ENCODE measurements around the gene TDRD10. TPM values are rescaled to one million over a fixed set of nuclear protein-coding genes. Genes with fewer than 3 reads are reported as not detected.

The TDRD10 gene
- total RNA-seq, 1 donor from 2014 or later = 0.31 TPM

DNA sequence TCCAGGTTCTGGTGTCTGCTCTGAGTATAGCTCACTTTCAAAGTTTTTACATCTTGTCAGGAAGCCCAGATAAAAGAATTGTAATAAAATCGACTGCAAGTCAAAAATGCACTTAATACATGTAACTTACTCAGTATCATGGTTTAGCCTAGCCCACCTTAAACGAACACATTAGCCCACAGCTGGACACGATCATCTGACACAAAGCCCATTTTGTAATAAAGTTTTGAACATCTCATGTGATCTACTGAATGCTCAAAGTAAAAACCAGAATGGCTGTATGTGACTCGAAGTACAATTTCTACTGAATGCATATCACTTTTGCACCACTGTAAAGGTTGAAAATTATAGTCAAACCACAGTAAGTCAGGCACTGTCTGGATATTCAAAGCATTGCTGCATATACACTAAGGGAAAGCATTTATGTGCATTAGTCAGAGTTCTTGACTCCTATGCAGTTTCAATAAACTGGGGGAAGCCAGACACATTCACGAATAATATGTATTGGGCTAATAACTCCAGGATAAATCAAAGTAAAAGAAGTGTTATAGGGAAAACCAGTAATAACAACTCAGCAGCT is 12.2 kb upstream of the TDRD10 start:
- TF ChIP-seq, protein P1, sequence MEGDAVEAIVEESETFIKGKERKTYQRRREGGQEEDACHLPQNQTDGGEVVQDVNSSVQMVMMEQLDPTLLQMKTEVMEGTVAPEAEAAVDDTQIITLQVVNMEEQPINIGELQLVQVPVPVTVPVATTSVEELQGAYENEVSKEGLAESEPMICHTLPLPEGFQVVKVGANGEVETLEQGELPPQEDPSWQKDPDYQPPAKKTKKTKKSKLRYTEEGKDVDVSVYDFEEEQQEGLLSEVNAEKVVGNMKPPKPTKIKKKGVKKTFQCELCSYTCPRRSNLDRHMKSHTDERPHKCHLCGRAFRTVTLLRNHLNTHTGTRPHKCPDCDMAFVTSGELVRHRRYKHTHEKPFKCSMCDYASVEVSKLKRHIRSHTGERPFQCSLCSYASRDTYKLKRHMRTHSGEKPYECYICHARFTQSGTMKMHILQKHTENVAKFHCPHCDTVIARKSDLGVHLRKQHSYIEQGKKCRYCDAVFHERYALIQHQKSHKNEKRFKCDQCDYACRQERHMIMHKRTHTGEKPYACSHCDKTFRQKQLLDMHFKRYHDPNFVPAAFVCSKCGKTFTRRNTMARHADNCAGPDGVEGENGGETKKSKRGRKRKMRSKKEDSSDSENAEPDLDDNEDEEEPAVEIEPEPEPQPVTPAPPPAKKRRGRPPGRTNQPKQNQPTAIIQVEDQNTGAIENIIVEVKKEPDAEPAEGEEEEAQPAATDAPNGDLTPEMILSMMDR (IDR thresholded peaks at IDR 0.05; ENCODE audit: unreplicated experiment) = no peak
- no peak for DNase-seq (ENCODE audit: low spot score in 2 of 2, unreplicated experiment in 2 of 2)
- H3K36me3 Mint-ChIP-seq = no peaks in the 10 kb centered on the region
- H3K27me3 Mint-ChIP-seq (ENCODE audit: low read depth) = peaks cover 32% of the 10 kb centered on the region
- peaks cover 6% of the 10 kb centered on the region for H3K4me1 Mint-ChIP-seq
- no peaks in the 10 kb centered on the region for H3K9me3 Mint-ChIP-seq
- no peak overlapping the region for H3K4me3 Mint-ChIP-seq
- H3K27ac Mint-ChIP-seq = no peak overlapping the region

DNA sequence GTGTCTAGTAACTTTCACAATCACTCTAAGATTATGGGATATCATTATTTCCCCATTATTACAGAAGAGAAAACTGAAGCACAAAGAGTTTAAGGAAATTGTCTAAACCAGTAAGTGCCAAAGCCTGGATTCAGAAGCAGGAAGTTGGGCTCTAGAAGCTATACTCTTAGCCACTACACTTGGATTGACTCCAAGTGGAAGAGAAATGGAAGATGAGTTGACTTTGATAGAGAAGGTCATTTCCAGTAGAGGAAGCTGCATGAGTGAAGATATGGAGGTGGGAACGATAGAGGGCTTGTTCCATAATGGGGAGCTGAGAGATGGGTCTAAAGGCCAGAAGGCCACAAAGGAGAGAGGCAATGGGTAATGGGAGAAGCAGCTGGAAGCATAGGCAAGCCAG is 11.7 kb upstream of the TDRD10 start:
- H3K9me3 Mint-ChIP-seq = no peaks in the 10 kb centered on the region
- H3K27me3 Mint-ChIP-seq (ENCODE audit: low read depth) = peaks cover 32% of the 10 kb centered on the region
- peaks cover 6% of the 10 kb centered on the region for H3K4me1 Mint-ChIP-seq
- DNase-seq (ENCODE audit: low spot score in 2 of 2, unreplicated experiment in 2 of 2) = no peak
- H3K36me3 Mint-ChIP-seq = no peaks in the 10 kb centered on the region
- H3K4me3 Mint-ChIP-seq = no peak overlapping the region
- H3K27ac Mint-ChIP-seq = no peak overlapping the region
- TF ChIP-seq, protein P1 (IDR thresholded peaks at IDR 0.05; ENCODE audit: unreplicated experiment) = no peak

DNA sequence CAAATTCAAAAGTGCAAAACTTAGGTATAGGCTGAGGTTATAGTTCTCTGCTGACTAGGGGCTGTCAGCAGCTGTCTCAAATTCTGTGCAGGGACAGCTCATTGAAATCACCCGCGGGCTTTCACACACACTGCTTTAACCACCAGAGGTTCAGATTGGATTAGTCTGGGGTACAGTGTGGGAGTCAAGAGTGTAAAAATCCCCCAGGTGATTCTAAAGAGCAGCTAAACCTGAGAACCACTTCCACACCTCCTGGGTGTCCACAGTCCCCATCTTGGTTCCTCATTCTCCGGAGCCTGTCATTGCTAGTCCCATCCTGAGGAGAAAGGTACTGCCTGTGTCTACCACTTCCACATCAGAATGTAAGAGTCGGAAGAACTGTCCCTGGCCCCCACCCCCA is 9.9 kb upstream of the TDRD10 start:
- H3K9me3 Mint-ChIP-seq = no peaks in the 10 kb centered on the region

DNA sequence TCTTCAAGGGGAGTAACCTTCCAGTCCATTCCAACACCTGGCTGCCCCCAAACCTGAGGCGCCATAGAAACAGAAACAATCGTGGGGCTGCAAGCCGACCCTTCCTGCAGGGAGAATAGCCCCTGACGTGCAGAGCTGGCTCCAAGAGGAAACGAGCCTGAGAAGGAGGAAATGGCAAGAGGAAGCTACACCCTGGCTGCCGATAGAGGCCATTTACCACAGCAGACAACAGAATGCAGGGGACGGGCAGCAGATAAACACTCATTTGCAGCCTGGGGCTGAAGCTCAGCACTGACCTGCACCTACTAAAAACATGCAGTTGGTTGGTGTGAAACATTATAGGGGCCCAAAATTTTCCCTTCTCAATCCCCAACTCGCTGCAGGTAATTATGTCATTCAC is 8.7 kb upstream of the TDRD10 start:
- Mint-ChIP-seq H3K9me3 (no peaks in the 10 kb centered on the region), H3K36me3 (no peaks in the 10 kb centered on the region), H3K27me3 (ENCODE audit: low read depth) (peaks cover 44% of the 10 kb centered on the region), H3K4me1 (peaks cover 11% of the 10 kb centered on the region), H3K4me3 (no peak overlapping the region), H3K27ac (no peak overlapping the region)
- DNase-seq (ENCODE audit: low spot score in 2 of 2, unreplicated experiment in 2 of 2) = no peak
- TF ChIP-seq, protein P1 (IDR thresholded peaks at IDR 0.05; ENCODE audit: unreplicated experiment) = no peak

More for the DNA sequence above, 9.9 kb upstream of the TDRD10 start:
- TF ChIP-seq, protein P1 (IDR thresholded peaks at IDR 0.05; ENCODE audit: unreplicated experiment) = no peak
- no peak overlapping the region for H3K27ac Mint-ChIP-seq
- H3K4me1 Mint-ChIP-seq = peaks cover 9% of the 10 kb centered on the region
- DNase-seq (ENCODE audit: low spot score in 2 of 2, unreplicated experiment in 2 of 2) = no peak
- peaks cover 41% of the 10 kb centered on the region for H3K27me3 Mint-ChIP-seq (ENCODE audit: low read depth)
- no peaks in the 10 kb centered on the region for H3K36me3 Mint-ChIP-seq
- no peak overlapping the region for H3K4me3 Mint-ChIP-seq

DNA sequence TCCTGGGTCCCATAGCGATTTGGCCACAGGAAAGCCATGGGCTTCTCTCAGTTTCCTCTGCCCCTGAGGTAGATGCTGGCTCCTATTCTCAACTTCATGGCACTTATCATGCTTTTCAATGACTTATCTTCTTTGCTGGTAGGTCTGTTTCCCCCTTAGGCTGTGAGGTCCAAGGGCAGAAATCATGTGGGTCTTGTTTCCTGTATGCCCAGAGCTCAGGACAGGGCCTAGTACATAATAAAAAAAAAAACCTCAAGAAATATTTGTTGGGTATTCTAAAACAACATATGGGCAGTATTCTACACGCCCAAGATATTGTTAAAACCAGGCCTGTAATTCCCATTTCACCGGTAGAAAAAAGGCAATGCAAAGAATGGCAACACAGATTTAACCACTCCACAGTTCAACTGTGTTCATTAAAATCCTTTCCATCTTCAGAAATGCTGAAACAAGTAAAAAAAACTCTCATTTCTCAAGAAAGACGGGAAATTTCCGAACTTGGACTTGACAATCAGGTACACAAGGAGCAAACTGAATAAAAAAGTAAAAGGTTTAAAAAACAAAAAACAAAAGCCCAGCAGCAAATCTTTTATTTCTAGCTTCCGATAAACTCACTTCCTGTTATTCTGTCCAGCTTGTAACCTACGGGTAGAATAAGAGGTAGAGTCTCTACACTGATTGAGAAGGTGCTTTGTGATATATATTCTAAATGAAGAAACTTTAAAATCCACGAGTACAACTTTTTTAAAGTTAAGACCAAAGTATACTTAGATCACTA is 6.3 kb upstream of the TDRD10 start:
- peaks cover 11% of the 10 kb centered on the region for H3K4me1 Mint-ChIP-seq
- H3K36me3 Mint-ChIP-seq = no peaks in the 10 kb centered on the region
- H3K27ac Mint-ChIP-seq = no peak overlapping the region
- no peaks in the 10 kb centered on the region for H3K9me3 Mint-ChIP-seq
- H3K4me3 Mint-ChIP-seq = no peak overlapping the region
- TF ChIP-seq, protein P1 (IDR thresholded peaks at IDR 0.05; ENCODE audit: unreplicated experiment) = no peak
- H3K27me3 Mint-ChIP-seq (ENCODE audit: low read depth) = peaks cover 61% of the 10 kb centered on the region
- DNase-seq (ENCODE audit: low spot score in 2 of 2, unreplicated experiment in 2 of 2) = no peak
